Upper lobe of right lung (tissue), 1 donor: ENCODE measurements around the gene CACUL1. TPM values are rescaled to one million over a fixed set of nuclear protein-coding genes. Genes with fewer than 3 reads are reported as not detected.
"Not testable (repeated sequence)": the region's sequence is repeated elsewhere in the genome, so short reads cannot be mapped to it uniquely, and the experiment has no call there.

ENCODE experiments used
- ATAC-seq: fragments of 200-7000 bp; cut with Tn5 transposase; one replicate; pipeline ENCODE4 v1.9.1; 2020; ENCODE audit warnings: mild to moderate bottlenecking, moderate library complexity
- DNase-seq: peaks from one replicate; pipeline ENCODE4 v3.0.0-alpha.2; 2020
- H3K27ac ChIP-seq: fragments of 200-600 bp; one replicate; pipeline ENCODE4 v1.8.0; 2022
- H3K27me3 ChIP-seq: fragments of 200-600 bp; one replicate; pipeline ENCODE4 v1.8.0; 2022; ENCODE audit warnings: mild to moderate bottlenecking
- H3K36me3 ChIP-seq: fragments of 200-600 bp; one replicate; pipeline ENCODE4 v1.8.0; 2022
- H3K4me1 ChIP-seq: fragments of 200-600 bp; one replicate; pipeline ENCODE4 v1.8.0; 2022
- H3K4me3 ChIP-seq: fragments of 200-600 bp; one replicate; pipeline ENCODE4 v1.8.0; 2022; ENCODE audit warnings: mild to moderate bottlenecking
- H3K9me3 ChIP-seq: fragments of 200-600 bp; one replicate; pipeline ENCODE4 v1.8.0; 2022
- intact Hi-C: fragments of 100-400 bp; cut with DNase I; formaldehyde crosslinking; loops from one replicate; pipeline ENCODE4 v1.11.0; 2022
- total RNA-seq: library from RNA; stranded (reverse); fragmentation: NEBNext Ultra II Directional; extraction: Animal tissue kit (Norgen Biotek cat#: 25700); gene quantifications from one replicate; pipeline ENCODE4 v1.2.1, GENCODE V29; 2021
- TF ChIP-seq, protein P1 (sequence below): fragments of 200-600 bp; IDR thresholded peaks from one replicate; pipeline ENCODE4 v1.8.0; 2022; ENCODE audit warnings: antibody characterized with exemption
- donor health status: DM: no; HTN: yes; CAD: no; lungs with severe emphysema.

Gene CACUL1
- total RNA-seq, 1 donor from 2014 or later: 47.7 TPM

GRCh38 chr10:118783776-118784545 lies 29.2 kb upstream of the CACUL1 start:
- no peaks in the 10 kb centered on the region for H3K27me3 ChIP-seq
- no peak for DNase-seq
- no peaks in the 10 kb centered on the region for H3K4me1 ChIP-seq
- H3K36me3 ChIP-seq: no peaks in the 10 kb centered on the region
- intact Hi-C loops: no loop called here
- H3K27ac ChIP-seq: no peak overlapping the region
- ATAC-seq: peak; percentile 80
- TF ChIP-seq, protein P1, sequence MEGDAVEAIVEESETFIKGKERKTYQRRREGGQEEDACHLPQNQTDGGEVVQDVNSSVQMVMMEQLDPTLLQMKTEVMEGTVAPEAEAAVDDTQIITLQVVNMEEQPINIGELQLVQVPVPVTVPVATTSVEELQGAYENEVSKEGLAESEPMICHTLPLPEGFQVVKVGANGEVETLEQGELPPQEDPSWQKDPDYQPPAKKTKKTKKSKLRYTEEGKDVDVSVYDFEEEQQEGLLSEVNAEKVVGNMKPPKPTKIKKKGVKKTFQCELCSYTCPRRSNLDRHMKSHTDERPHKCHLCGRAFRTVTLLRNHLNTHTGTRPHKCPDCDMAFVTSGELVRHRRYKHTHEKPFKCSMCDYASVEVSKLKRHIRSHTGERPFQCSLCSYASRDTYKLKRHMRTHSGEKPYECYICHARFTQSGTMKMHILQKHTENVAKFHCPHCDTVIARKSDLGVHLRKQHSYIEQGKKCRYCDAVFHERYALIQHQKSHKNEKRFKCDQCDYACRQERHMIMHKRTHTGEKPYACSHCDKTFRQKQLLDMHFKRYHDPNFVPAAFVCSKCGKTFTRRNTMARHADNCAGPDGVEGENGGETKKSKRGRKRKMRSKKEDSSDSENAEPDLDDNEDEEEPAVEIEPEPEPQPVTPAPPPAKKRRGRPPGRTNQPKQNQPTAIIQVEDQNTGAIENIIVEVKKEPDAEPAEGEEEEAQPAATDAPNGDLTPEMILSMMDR: no peak
- H3K4me3 ChIP-seq: no peak overlapping the region
- no peaks in the 10 kb centered on the region for H3K9me3 ChIP-seq

- ATAC-seq, DNase-seq, H3K36me3 ChIP-seq, H3K4me1 ChIP-seq, H3K27me3 ChIP-seq, H3K9me3 ChIP-seq, H3K27ac ChIP-seq, H3K4me3 ChIP-seq, intact Hi-C loops: not testable (repeated sequence)
Observed at GRCh38 chr10:118782916-118783465, 28.2 kb upstream of the CACUL1 start.

GRCh38 chr10:118781541-118781940 lies 26.8 kb upstream of the CACUL1 start:
- H3K4me1 ChIP-seq: no peaks in the 10 kb centered on the region
- H3K27ac ChIP-seq: no peak overlapping the region
- DNase-seq (no peak), ATAC-seq (no peak)
- no peaks in the 10 kb centered on the region for H3K9me3 ChIP-seq
- TF ChIP-seq, protein P1: no peak
- H3K36me3 ChIP-seq: no peaks in the 10 kb centered on the region
- intact Hi-C loops: no loop called here
- no peak overlapping the region for H3K4me3 ChIP-seq
- H3K27me3 ChIP-seq: no peaks in the 10 kb centered on the region

DNA sequence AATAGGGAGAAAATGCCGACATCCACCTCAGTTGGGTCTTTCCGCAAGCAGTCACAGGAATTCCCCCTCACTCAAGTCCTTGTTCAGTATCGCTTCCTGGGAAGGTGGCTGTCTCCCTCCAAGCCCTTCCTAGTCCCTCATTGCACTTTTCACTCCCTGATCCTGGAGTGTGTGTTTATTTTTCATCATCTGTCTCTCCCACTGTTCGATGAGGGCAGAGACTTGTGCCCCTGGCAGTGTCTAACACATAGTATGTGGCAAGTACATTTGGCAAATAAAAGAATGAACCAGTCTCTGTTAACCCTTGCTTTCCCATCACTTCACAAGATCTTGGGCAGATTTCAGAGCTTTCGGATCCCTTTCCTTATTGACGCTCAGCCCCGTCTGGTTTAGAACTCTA lies 24.0 kb upstream of the CACUL1 start:
- DNase-seq (no peak), ATAC-seq (no peak)
- Histone ChIP-seq H3K4me1 (no peaks in the 10 kb centered on the region), H3K27me3 (no peaks in the 10 kb centered on the region), H3K27ac (no peak overlapping the region), H3K36me3 (no peaks in the 10 kb centered on the region), H3K4me3 (no peak overlapping the region), H3K9me3 (no peaks in the 10 kb centered on the region)
- intact Hi-C loops: no loop called here
- TF ChIP-seq, protein P1: no peak

- no peak for DNase-seq
- H3K27ac ChIP-seq: no peak overlapping the region
- H3K36me3 ChIP-seq: no peaks in the 10 kb centered on the region
- TF ChIP-seq, protein P1: no peak
- intact Hi-C loops: no loop called here
- H3K9me3 ChIP-seq: no peaks in the 10 kb centered on the region
- ATAC-seq: no peak
- no peaks in the 10 kb centered on the region for H3K27me3 ChIP-seq
- no peaks in the 10 kb centered on the region for H3K4me1 ChIP-seq
- H3K4me3 ChIP-seq: no peak overlapping the region
Observed at GRCh38 chr10:118776960-118777359, 22.2 kb upstream of the CACUL1 start.

DNA sequence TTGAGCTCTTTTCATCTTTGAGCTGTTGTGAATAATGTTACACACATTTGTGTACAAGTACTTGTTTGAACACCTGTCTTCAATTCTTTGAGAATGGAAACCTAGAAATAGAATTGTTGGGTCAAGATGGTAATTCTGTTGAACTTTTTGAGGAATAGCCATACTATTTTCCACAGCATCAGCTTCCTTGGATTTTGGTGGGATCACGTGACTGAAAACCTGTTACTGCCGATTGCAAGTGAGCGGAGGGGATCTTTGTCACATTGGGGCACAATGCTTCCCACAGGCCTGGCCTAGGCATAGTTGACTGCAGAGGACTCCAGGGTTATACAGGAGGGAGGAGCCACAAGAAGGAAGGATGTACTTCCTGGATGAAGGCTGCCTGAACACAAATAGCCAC lies 21.3 kb upstream of the CACUL1 start:
- TF ChIP-seq, protein P1: no peak
- Histone ChIP-seq H3K9me3 (no peaks in the 10 kb centered on the region), H3K27ac (no peak overlapping the region), H3K4me1 (no peaks in the 10 kb centered on the region), H3K4me3 (no peak overlapping the region), H3K36me3 (no peaks in the 10 kb centered on the region), H3K27me3 (no peaks in the 10 kb centered on the region)
- ATAC-seq (no peak), DNase-seq (no peak)
- intact Hi-C loops: no loop called here
